HL-60 (cell line): Measurements from ENCODE around the gene SRPRA.
A peak's percentile ranks its signal among the peaks of the same experiment; 100 is the strongest.

Source experiments
- DNase-seq, 2 experiments: peaks; one replicate each; pipeline ENCODE4 v3.0.0-alpha.2; 2010 to 2020; ENCODE audit warnings: low read depth in 1 of 2, low spot score in 1 of 2
- H3K27ac ChIP-seq: fragments of 250-450 bp; sonication (Bioruptor Pico); replicated peaks from 2 replicates; pipeline ENCODE4 v1.5.1; 2020; ENCODE audit warnings: mild to moderate bottlenecking, moderate library complexity
- H3K27me3 ChIP-seq: fragments of 250-450 bp; sonication (Bioruptor Pico); 2 replicates; pipeline ENCODE4 v1.5.1; 2021; ENCODE audit warnings: mild to moderate bottlenecking, moderate library complexity; ENCODE audit not compliant: insufficient read depth, poor library complexity, severe bottlenecking
- H3K4me3 ChIP-seq: replicated peaks from 2 replicates; pipeline ENCODE4 v1.5.1; 2011; ENCODE audit warnings: mild to moderate bottlenecking, control low read depth, low read length; ENCODE audit not compliant: insufficient read depth
- GABPA ChIP-seq: IDR thresholded peaks from 2 replicates; pipeline ENCODE4 v1.6.1; 2012; ENCODE audit warnings: low read depth
- POLR2AphosphoS5 ChIP-seq: IDR thresholded peaks from 2 replicates; pipeline ENCODE4 v1.6.1; 2012; ENCODE audit warnings: low read depth
- REST ChIP-seq: IDR thresholded peaks from 2 replicates; pipeline ENCODE4 v1.6.1; 2012; ENCODE audit warnings: low read depth; ENCODE audit not compliant: insufficient replicate concordance
- SPI1 ChIP-seq: IDR thresholded peaks from 2 replicates; pipeline ENCODE4 v1.6.1; 2012; ENCODE audit warnings: low read depth, mild to moderate bottlenecking, borderline replicate concordance
- TF ChIP-seq, protein P1 (sequence below): IDR thresholded peaks from one replicate; pipeline ENCODE4 v1.5.1; 2011; ENCODE audit warnings: low read length, control low read depth, inconsistent platforms; ENCODE audit not compliant: insufficient read depth

The SRPRA gene

DNA sequence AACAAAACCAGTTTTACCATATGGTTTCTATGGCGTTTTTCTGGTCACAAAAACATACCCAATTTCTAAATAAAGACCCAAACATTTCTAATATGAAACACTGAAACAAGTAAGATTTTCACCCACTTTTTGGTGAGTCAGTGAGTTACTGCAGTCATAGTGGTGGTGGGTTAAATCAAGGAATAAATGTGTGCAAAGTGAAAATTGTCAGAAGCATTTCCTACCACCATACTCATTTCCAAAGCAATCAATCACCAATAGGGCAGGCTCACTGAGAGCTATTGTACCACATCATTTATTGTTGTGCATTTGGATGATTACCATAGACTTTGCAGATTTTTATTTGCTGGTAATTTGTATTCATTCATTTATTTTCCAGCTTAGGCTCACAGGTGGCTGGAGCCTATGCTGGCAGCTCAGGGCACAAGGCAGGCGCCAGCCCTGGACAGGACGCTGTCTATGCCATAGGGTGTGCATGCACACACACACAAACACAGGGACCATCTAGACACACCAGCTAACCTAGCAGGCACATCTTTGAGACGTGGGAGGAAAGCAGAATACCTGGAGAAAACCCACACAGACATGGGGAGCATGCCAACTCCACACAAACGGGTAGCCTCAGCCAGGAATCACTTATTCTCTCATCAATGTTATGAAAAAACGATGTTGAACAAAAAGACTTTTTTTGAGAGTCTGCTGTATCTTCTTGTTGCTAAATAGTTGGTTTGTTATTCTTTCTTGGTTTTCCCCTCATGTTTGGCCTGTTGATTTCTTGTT lies 52.0 kb downstream of the SRPRA start:
- TF ChIP-seq REST = no peak
- TF ChIP-seq POLR2AphosphoS5 = no peak
- TF ChIP-seq GABPA = no peak
- no peak for TF ChIP-seq SPI1
- TF ChIP-seq, protein P1, sequence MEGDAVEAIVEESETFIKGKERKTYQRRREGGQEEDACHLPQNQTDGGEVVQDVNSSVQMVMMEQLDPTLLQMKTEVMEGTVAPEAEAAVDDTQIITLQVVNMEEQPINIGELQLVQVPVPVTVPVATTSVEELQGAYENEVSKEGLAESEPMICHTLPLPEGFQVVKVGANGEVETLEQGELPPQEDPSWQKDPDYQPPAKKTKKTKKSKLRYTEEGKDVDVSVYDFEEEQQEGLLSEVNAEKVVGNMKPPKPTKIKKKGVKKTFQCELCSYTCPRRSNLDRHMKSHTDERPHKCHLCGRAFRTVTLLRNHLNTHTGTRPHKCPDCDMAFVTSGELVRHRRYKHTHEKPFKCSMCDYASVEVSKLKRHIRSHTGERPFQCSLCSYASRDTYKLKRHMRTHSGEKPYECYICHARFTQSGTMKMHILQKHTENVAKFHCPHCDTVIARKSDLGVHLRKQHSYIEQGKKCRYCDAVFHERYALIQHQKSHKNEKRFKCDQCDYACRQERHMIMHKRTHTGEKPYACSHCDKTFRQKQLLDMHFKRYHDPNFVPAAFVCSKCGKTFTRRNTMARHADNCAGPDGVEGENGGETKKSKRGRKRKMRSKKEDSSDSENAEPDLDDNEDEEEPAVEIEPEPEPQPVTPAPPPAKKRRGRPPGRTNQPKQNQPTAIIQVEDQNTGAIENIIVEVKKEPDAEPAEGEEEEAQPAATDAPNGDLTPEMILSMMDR = no peak
- H3K27ac ChIP-seq = no peak overlapping the region
- H3K27me3 ChIP-seq = no peaks in the 10 kb centered on the region
- no peak for DNase-seq
- no peak overlapping the region for H3K4me3 ChIP-seq

- no peak overlapping the region for H3K4me3 ChIP-seq
- TF ChIP-seq, protein P1 = no peak
- no peak for TF ChIP-seq GABPA
- TF ChIP-seq POLR2AphosphoS5 = no peak
- no peak overlapping the region for H3K27ac ChIP-seq
- H3K27me3 ChIP-seq = no peaks in the 10 kb centered on the region
- no peak for DNase-seq
Observed at GRCh38 chr11:126214841-126215240, 53.9 kb downstream of the SRPRA start.

GRCh38 chr11:126214441-126214840 lies 54.3 kb downstream of the SRPRA start:
- Histone ChIP-seq H3K27me3 (no peaks in the 10 kb centered on the region), H3K4me3 (no peak overlapping the region), H3K27ac (no peak overlapping the region)
- TF ChIP-seq, protein P1 = no peak
- TF ChIP-seq SPI1 (no peak; the same call in 1 of the 2 replicates), REST (no peak), GABPA (no peak), POLR2AphosphoS5 (no peak)
- peak in 1 of 2 experiments; percentile 34 for DNase-seq
